Measurements from ENCODE around the gene TNNT1. TPM values are rescaled to one million over a fixed set of nuclear protein-coding genes. Genes with fewer than 3 reads are reported as not detected.

The TNNT1 gene
- polyA plus RNA-seq, 2 of the 4 experiments (the other 2 are of a cell fraction): 140 to 155 TPM

- Histone ChIP-seq H3K27ac (no peak overlapping the region), H3K4me2 (no peak overlapping the region), H3K4me3 (no peak overlapping the region), H3K9me3 (no peaks in the 10 kb centered on the region), H3K4me1 (no peaks in the 10 kb centered on the region)
- FAIRE-seq (no peak), ATAC-seq (no peak), DNase-seq (ENCODE audit: low read depth in 1 of 2, low spot score in 1 of 2) (no peak)
- POLR2A ChIA-PET: no interaction called here
- 66% methylated on average over 1 of the region's 3 CpGs for WGBS (ENCODE audit: missing lambda C conversion rate)
- TF ChIP-seq NR3C1 (IDR thresholded peaks at IDR 0.05): no peak
- TF ChIP-seq JUNB (IDR thresholded peaks at IDR 0.05): no peak
- TF ChIP-seq SMC3 (IDR thresholded peaks at IDR 0.05): no peak
- TF ChIP-seq PHF8 (IDR thresholded peaks at IDR 0.05; ENCODE audit: borderline replicate concordance, low read depth): no peak
- no peak for TF ChIP-seq POLR2AphosphoS2 (conservative IDR thresholded peaks at IDR 0.05; ENCODE audit: low read length)
- TF ChIP-seq POLR2A (IDR thresholded peaks at IDR 0.05; ENCODE audit: low read length): no peak
- no peak for TF ChIP-seq GATA3 (IDR thresholded peaks at IDR 0.05; ENCODE audit: borderline replicate concordance)
- TF ChIP-seq PBX3 (IDR thresholded peaks at IDR 0.05): no peak
- TF ChIP-seq HEYL (CRISPR knock-in tag; IDR thresholded peaks at IDR 0.05): no peak
- CTCF ChIA-PET: interaction anchor here (0.6 to 5.1 kb wide), 3 partner anchors 26 to 51 kb away, joined by 3 to 25 read pairs (median 4); no protein-coding TSS in a partner anchor
Observed at GRCh38 chr19:55134736-55135135, 14.3 kb downstream of the TNNT1 start.

GRCh38 chr19:55133639-55134444 is 15.2 kb downstream of the TNNT1 start:
- 84% methylated on average over 25 of the region's 25 CpGs for WGBS (ENCODE audit: missing lambda C conversion rate)
- Histone ChIP-seq H3K27ac (no peak overlapping the region), H3K4me2 (no peak overlapping the region), H3K4me1 (no peaks in the 10 kb centered on the region), H3K9me3 (no peaks in the 10 kb centered on the region), H3K4me3 (no peak overlapping the region)
- FAIRE-seq (no peak), DNase-seq (ENCODE audit: low read depth in 1 of 2, low spot score in 1 of 2) (no peak), ATAC-seq (no peak)
- CTCF ChIA-PET: interaction anchor here (0.6 to 5.1 kb wide), 7 partner anchors 7 to 466 kb away, joined by 3 to 25 read pairs (median 3); partner anchors contain the start of genes FIZ1 and ZNF524
- POLR2A ChIA-PET: no interaction called here
- TF ChIP-seq ZFP36 (IDR thresholded peaks at IDR 0.05; ENCODE audit: borderline replicate concordance, partially characterized antibody) (peak; percentile 54), CTCF (IDR thresholded peaks at IDR 0.05) (no peak)

GRCh38 chr19:55132453-55133129 is 16.4 kb downstream of the TNNT1 start:
- CTCF ChIA-PET: interaction anchor here (0.8 to 5.1 kb wide), 10 partner anchors 9 to 467 kb away, joined by 3 to 25 read pairs (median 5); partner anchors contain the start of genes FIZ1 and ZNF524

More at GRCh38 chr19:55132453-55133129, 16.4 kb downstream of the TNNT1 start:
- no peak overlapping the region for H3K4me2 ChIP-seq
- POLR2A ChIA-PET: no interaction called here
- FAIRE-seq (no peak), DNase-seq (ENCODE audit: low read depth in 1 of 2, low spot score in 1 of 2) (no peak), ATAC-seq (no peak)
- no peak overlapping the region for H3K4me3 ChIP-seq
- no peak overlapping the region for H3K27ac ChIP-seq
- no peaks in the 10 kb centered on the region for H3K9me3 ChIP-seq
- WGBS (ENCODE audit: missing lambda C conversion rate): 92% methylated on average over 14 of the region's 14 CpGs
- no peaks in the 10 kb centered on the region for H3K4me1 ChIP-seq
- TF ChIP-seq USF2 (IDR thresholded peaks at IDR 0.05): no peak
- no peak for TF ChIP-seq RAD21 (conservative IDR thresholded peaks at IDR 0.05 in 1 of 2, IDR thresholded peaks at IDR 0.05 in 1 of 2)
- TF ChIP-seq NFE2L2 (conservative IDR thresholded peaks at IDR 0.05; ENCODE audit: low read length): no peak
- no peak for TF ChIP-seq FOXS1 (CRISPR knock-in tag; IDR thresholded peaks at IDR 0.05)
- no peak for TF ChIP-seq NPAS2 (CRISPR knock-in tag; IDR thresholded peaks at IDR 0.05; ENCODE audit: borderline replicate concordance)
- TF ChIP-seq CBX2 (IDR thresholded peaks at IDR 0.05; ENCODE audit: borderline replicate concordance, low read depth): no peak
- TF ChIP-seq HDAC2 (IDR thresholded peaks at IDR 0.05): no peak
- no peak for TF ChIP-seq RCOR1 (IDR thresholded peaks at IDR 0.05; ENCODE audit: low read depth, low read length)
- TF ChIP-seq MYC (IDR thresholded peaks at IDR 0.05; ENCODE audit: borderline replicate concordance, low read length): no peak
- TF ChIP-seq HOXB13 (CRISPR knock-in tag; IDR thresholded peaks at IDR 0.05; ENCODE audit: low read depth): no peak
- no peak for TF ChIP-seq CHD4 (IDR thresholded peaks at IDR 0.05; ENCODE audit: borderline replicate concordance)
- TF ChIP-seq HEYL (CRISPR knock-in tag; IDR thresholded peaks at IDR 0.05): no peak
- TF ChIP-seq MAZ (IDR thresholded peaks at IDR 0.05; ENCODE audit: borderline replicate concordance, low read depth, low read length): no peak
- TF ChIP-seq SMC3 (IDR thresholded peaks at IDR 0.05): no peak
- no peak for TF ChIP-seq KDM5A (IDR thresholded peaks at IDR 0.05)
- TF ChIP-seq KDM1A (IDR thresholded peaks at IDR 0.05; ENCODE audit: low read depth): no peak
- TF ChIP-seq BHLHE40 (IDR thresholded peaks at IDR 0.05; ENCODE audit: low read depth, low read length): no peak
- TF ChIP-seq FOSB (CRISPR knock-in tag; IDR thresholded peaks at IDR 0.05): no peak
- no peak for TF ChIP-seq CBX8 (IDR thresholded peaks at IDR 0.05)
- no peak for TF ChIP-seq HOXA7 (CRISPR knock-in tag; IDR thresholded peaks at IDR 0.05)

Measured in A549 (cell line).